WTC11 (cell line): Measurements from ENCODE around the gene AFG3L2.

Source experiments
- FOXK1 ChIP-seq: sonication (generic); formaldehyde crosslinking; IDR thresholded peaks from 2 replicates; pipeline ENCODE4 v1.8.0; 2022; ENCODE audit warnings: mild to moderate bottlenecking, moderate library complexity, missing genetic modification reagents
- FOXP1 ChIP-seq: sonication (generic); formaldehyde crosslinking; IDR thresholded peaks from 2 replicates; pipeline ENCODE4 v1.8.0; 2022; ENCODE audit warnings: missing genetic modification reagents, mild to moderate bottlenecking, moderate library complexity, borderline replicate concordance
- KAT7 ChIP-seq: sonication (generic); formaldehyde crosslinking; IDR thresholded peaks from 2 replicates; pipeline ENCODE4 v1.8.1; 2023; ENCODE audit warnings: missing genetic modification reagents, mild to moderate bottlenecking, borderline replicate concordance
- NFE2L1 ChIP-seq: sonication (generic); formaldehyde crosslinking; IDR thresholded peaks from 2 replicates; pipeline ENCODE4 v1.8.1; 2023; ENCODE audit warnings: missing genetic modification reagents
- TEAD1 ChIP-seq: sonication (generic); formaldehyde crosslinking; IDR thresholded peaks from 2 replicates; pipeline ENCODE4 v1.8.0; 2022; ENCODE audit warnings: mild to moderate bottlenecking, missing genetic modification reagents
- ZNF138 ChIP-seq: sonication (generic); formaldehyde crosslinking; conservative IDR thresholded peaks from 2 replicates; pipeline ENCODE4 v1.8.1; 2022; ENCODE audit warnings: mild to moderate bottlenecking, moderate library complexity, missing genetic modification reagents
- ZNF263 ChIP-seq: sonication (generic); formaldehyde crosslinking; IDR thresholded peaks from 2 replicates; pipeline ENCODE4 v1.8.1; 2022; ENCODE audit warnings: low read depth, mild to moderate bottlenecking, moderate library complexity, missing genetic modification reagents
- ZNF423 ChIP-seq: fragments of 250-450 bp; sonication (Bioruptor Pico); IDR thresholded peaks from 2 replicates; pipeline ENCODE4 v2.1.2; 2022; ENCODE audit warnings: mild to moderate bottlenecking, moderate library complexity
- TF ChIP-seq, protein P1 (sequence below): sonication (generic); formaldehyde crosslinking; conservative IDR thresholded peaks from 2 replicates; pipeline ENCODE4 v1.8.1; 2022; ENCODE audit warnings: mild to moderate bottlenecking, missing genetic modification reagents
- TF ChIP-seq, protein P2 (sequence below): sonication (generic); formaldehyde crosslinking; IDR thresholded peaks from 2 replicates; pipeline ENCODE4 v1.8.0; 2022; ENCODE audit warnings: mild to moderate bottlenecking, missing genetic modification reagents
- TF ChIP-seq, protein P3 (sequence below): sonication (generic); formaldehyde crosslinking; IDR thresholded peaks from 2 replicates; pipeline ENCODE4 v1.8.1; 2022; ENCODE audit warnings: low read depth, mild to moderate bottlenecking, moderate library complexity, missing genetic modification reagents, borderline replicate concordance
- TF ChIP-seq, protein P4 (sequence below): fragments of 200-600 bp; IDR thresholded peaks from 2 replicates; pipeline ENCODE4 v1.8.0; 2022; ENCODE audit warnings: antibody characterized with exemption
- TF ChIP-seq, protein P5 (sequence below): sonication (generic); formaldehyde crosslinking; IDR thresholded peaks from 2 replicates; pipeline ENCODE4 v1.8.0; 2023; ENCODE audit warnings: missing genetic modification reagents, mild to moderate bottlenecking, borderline replicate concordance
- TF ChIP-seq, protein P6 (sequence below): sonication (generic); formaldehyde crosslinking; IDR thresholded peaks from 2 replicates; pipeline ENCODE4 v1.8.1; 2022; ENCODE audit warnings: mild to moderate bottlenecking, missing genetic modification reagents, moderate library complexity, borderline replicate concordance

DNA sequence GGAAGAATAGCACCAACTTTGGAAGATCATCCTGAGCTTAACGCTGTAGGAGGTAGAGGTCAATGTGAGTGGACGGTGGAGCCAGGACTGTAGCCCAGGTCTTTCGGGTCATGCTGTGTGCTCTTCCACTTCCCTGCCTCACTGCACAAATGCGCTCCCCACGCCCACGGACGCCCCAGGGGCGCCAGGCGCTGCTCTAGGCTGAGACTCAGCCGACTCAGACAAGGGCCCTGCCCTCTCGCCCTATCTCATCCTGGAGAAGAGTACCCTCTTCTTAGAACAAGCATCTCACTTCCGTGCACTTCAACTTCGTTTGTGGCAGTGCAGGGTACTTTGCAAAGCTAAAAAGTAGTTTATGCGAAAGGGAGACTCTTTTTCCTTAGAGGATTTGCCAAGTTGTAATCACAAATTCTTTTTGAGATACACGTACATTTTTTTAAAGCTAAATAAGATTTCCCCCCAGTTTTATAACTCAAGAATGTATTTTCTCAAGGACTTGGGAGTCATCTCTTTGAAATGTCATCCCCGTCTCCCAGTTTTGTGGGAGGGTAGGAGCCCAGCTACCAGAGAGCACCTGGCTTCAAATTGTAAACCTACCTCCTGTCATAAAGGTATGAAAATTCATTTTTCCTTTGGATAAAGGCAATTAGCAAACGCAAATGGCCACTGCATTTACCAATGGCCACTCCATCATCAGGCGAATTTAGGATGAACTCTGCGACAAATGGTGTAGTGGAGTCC, 29.5 kb upstream of the AFG3L2 start:
- TF ChIP-seq, protein P1, sequence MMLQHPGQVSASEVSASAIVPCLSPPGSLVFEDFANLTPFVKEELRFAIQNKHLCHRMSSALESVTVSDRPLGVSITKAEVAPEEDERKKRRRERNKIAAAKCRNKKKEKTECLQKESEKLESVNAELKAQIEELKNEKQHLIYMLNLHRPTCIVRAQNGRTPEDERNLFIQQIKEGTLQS (CRISPR knock-in tag): no peak
- TF ChIP-seq, protein P2, sequence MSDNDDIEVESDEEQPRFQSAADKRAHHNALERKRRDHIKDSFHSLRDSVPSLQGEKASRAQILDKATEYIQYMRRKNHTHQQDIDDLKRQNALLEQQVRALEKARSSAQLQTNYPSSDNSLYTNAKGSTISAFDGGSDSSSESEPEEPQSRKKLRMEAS: no peak
- TF ChIP-seq, protein P3, sequence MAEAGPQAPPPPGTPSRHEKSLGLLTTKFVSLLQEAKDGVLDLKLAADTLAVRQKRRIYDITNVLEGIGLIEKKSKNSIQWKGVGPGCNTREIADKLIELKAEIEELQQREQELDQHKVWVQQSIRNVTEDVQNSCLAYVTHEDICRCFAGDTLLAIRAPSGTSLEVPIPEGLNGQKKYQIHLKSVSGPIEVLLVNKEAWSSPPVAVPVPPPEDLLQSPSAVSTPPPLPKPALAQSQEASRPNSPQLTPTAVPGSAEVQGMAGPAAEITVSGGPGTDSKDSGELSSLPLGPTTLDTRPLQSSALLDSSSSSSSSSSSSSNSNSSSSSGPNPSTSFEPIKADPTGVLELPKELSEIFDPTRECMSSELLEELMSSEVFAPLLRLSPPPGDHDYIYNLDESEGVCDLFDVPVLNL (CRISPR knock-in tag): no peak
- TF ChIP-seq FOXP1 (CRISPR knock-in tag) (no peak), ZNF263 (CRISPR knock-in tag) (no peak), FOXK1 (CRISPR knock-in tag) (no peak), TEAD1 (CRISPR knock-in tag) (no peak), NFE2L1 (CRISPR knock-in tag) (no peak), ZNF423 (CRISPR knock-in tag) (no peak), ZNF138 (no peak), KAT7 (no peak)
- TF ChIP-seq, protein P4, sequence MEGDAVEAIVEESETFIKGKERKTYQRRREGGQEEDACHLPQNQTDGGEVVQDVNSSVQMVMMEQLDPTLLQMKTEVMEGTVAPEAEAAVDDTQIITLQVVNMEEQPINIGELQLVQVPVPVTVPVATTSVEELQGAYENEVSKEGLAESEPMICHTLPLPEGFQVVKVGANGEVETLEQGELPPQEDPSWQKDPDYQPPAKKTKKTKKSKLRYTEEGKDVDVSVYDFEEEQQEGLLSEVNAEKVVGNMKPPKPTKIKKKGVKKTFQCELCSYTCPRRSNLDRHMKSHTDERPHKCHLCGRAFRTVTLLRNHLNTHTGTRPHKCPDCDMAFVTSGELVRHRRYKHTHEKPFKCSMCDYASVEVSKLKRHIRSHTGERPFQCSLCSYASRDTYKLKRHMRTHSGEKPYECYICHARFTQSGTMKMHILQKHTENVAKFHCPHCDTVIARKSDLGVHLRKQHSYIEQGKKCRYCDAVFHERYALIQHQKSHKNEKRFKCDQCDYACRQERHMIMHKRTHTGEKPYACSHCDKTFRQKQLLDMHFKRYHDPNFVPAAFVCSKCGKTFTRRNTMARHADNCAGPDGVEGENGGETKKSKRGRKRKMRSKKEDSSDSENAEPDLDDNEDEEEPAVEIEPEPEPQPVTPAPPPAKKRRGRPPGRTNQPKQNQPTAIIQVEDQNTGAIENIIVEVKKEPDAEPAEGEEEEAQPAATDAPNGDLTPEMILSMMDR: no peak
- TF ChIP-seq, protein P5, sequence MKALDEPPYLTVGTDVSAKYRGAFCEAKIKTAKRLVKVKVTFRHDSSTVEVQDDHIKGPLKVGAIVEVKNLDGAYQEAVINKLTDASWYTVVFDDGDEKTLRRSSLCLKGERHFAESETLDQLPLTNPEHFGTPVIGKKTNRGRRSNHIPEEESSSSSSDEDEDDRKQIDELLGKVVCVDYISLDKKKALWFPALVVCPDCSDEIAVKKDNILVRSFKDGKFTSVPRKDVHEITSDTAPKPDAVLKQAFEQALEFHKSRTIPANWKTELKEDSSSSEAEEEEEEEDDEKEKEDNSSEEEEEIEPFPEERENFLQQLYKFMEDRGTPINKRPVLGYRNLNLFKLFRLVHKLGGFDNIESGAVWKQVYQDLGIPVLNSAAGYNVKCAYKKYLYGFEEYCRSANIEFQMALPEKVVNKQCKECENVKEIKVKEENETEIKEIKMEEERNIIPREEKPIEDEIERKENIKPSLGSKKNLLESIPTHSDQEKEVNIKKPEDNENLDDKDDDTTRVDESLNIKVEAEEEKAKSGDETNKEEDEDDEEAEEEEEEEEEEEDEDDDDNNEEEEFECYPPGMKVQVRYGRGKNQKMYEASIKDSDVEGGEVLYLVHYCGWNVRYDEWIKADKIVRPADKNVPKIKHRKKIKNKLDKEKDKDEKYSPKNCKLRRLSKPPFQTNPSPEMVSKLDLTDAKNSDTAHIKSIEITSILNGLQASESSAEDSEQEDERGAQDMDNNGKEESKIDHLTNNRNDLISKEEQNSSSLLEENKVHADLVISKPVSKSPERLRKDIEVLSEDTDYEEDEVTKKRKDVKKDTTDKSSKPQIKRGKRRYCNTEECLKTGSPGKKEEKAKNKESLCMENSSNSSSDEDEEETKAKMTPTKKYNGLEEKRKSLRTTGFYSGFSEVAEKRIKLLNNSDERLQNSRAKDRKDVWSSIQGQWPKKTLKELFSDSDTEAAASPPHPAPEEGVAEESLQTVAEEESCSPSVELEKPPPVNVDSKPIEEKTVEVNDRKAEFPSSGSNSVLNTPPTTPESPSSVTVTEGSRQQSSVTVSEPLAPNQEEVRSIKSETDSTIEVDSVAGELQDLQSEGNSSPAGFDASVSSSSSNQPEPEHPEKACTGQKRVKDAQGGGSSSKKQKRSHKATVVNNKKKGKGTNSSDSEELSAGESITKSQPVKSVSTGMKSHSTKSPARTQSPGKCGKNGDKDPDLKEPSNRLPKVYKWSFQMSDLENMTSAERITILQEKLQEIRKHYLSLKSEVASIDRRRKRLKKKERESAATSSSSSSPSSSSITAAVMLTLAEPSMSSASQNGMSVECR (CRISPR knock-in tag): no peak
- TF ChIP-seq, protein P6, sequence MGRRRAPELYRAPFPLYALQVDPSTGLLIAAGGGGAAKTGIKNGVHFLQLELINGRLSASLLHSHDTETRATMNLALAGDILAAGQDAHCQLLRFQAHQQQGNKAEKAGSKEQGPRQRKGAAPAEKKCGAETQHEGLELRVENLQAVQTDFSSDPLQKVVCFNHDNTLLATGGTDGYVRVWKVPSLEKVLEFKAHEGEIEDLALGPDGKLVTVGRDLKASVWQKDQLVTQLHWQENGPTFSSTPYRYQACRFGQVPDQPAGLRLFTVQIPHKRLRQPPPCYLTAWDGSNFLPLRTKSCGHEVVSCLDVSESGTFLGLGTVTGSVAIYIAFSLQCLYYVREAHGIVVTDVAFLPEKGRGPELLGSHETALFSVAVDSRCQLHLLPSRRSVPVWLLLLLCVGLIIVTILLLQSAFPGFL (CRISPR knock-in tag): no peak
